ENCODE results near the gene DVL1. TPM values are rescaled to one million over a fixed set of nuclear protein-coding genes. Genes with fewer than 3 reads are reported as not detected.

Gene DVL1
- total and polyA plus RNA-seq, 9 of the 15 experiments (the other 6 are each of a cell fraction or from before 2014, with no cell fraction given), result 0.62 to 135 (median 24.3) TPM

DNA sequence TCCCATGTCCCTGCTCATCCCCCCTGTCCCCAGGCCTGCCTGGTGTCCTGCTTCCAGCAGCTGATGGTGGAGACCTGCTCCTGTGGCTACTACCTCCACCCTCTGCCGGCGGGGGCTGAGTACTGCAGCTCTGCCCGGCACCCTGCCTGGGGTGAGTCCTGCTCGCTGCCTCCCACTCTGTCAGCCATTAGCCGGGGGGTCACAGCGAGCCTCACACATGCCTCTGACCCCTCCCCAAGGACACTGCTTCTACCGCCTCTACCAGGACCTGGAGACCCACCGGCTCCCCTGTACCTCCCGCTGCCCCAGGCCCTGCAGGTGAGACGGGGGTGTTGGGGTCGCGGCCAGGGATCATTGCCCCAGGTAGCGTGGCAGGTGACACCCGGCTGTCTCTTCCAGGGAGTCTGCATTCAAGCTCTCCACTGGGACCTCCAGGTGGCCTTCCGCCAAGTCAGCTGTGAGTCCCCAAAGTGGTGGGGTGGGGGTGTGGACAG, 58.9 kb downstream of the DVL1 start (continued):
- TF ChIP-seq MAZ (CRISPR knock-in tag; conservative IDR thresholded peaks at IDR 0.05 in 1 of 2, IDR thresholded peaks at IDR 0.05 in 1 of 2) (peak in 1 of 2 experiments; percentile 52; a peak in 1 of 4 replicates), ZNF79 (CRISPR knock-in tag; IDR thresholded peaks at IDR 0.05; ENCODE audit: low read depth) (no peak), ZNF143 (CRISPR knock-in tag; IDR thresholded peaks at IDR 0.05) (0 out of 2 replicates have a peak, but pooled peaks have one; percentile 27), STAG1 (CRISPR knock-in tag; IDR thresholded peaks at IDR 0.05; ENCODE audit: borderline replicate concordance) (peak; percentile 65; the same call in 1 of the 2 replicates), NFIC (IDR thresholded peaks at IDR 0.05) (0 out of 2 replicates have a peak, but pooled peaks have one; percentile 6), ZBTB7A (IDR thresholded peaks at IDR 0.05; ENCODE audit: borderline replicate concordance, control insufficient read depth, low read depth, low read length) (peak; percentile 25; the same call in 1 of the 2 replicates), KDM4B (IDR thresholded peaks at IDR 0.05; ENCODE audit: borderline replicate concordance in 2 of 2, low read depth in 1 of 2) (no peak), JUND (IDR thresholded peaks at IDR 0.05; ENCODE audit: borderline replicate concordance, low read depth, low read length) (peak; percentile 29; the same call in 1 of the 2 replicates), JUND (tag; IDR thresholded peaks at IDR 0.05; ENCODE audit: borderline replicate concordance, low read depth, low read length) (no peak), LARP7 (IDR thresholded peaks at IDR 0.05) (no peak), PHF20 (IDR thresholded peaks at IDR 0.05; ENCODE audit: partially characterized antibody) (no peak), RBM34 (IDR thresholded peaks at IDR 0.05; ENCODE audit: borderline replicate concordance, insufficient read depth, low read length) (no peak), TRIM28 (IDR thresholded peaks at IDR 0.05) (no peak), SRF (CRISPR knock-in tag; IDR thresholded peaks at IDR 0.05) (peak in 1 of 2 experiments; percentile 57; a peak in 1 of 4 replicates), GATAD2B (IDR thresholded peaks at IDR 0.05; ENCODE audit: borderline replicate concordance) (no peak), ZNF354B (CRISPR knock-in tag; IDR thresholded peaks at IDR 0.05) (no peak), ARHGAP35 (IDR thresholded peaks at IDR 0.05; ENCODE audit: partially characterized antibody) (peak; percentile 12)
- TF ChIP-seq, protein P1, sequence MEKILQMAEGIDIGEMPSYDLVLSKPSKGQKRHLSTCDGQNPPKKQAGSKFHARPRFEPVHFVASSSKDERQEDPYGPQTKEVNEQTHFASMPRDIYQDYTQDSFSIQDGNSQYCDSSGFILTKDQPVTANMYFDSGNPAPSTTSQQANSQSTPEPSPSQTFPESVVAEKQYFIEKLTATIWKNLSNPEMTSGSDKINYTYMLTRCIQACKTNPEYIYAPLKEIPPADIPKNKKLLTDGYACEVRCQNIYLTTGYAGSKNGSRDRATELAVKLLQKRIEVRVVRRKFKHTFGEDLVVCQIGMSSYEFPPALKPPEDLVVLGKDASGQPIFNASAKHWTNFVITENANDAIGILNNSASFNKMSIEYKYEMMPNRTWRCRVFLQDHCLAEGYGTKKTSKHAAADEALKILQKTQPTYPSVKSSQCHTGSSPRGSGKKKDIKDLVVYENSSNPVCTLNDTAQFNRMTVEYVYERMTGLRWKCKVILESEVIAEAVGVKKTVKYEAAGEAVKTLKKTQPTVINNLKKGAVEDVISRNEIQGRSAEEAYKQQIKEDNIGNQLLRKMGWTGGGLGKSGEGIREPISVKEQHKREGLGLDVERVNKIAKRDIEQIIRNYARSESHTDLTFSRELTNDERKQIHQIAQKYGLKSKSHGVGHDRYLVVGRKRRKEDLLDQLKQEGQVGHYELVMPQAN (IDR thresholded peaks at IDR 0.05; ENCODE audit: borderline replicate concordance), result no peak
- TF ChIP-seq, protein P2, sequence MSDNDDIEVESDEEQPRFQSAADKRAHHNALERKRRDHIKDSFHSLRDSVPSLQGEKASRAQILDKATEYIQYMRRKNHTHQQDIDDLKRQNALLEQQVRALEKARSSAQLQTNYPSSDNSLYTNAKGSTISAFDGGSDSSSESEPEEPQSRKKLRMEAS (CRISPR knock-in tag; IDR thresholded peaks at IDR 0.05), result peak; percentile 47; the same call in 1 of the 2 replicates
- TF ChIP-seq, protein P3, sequence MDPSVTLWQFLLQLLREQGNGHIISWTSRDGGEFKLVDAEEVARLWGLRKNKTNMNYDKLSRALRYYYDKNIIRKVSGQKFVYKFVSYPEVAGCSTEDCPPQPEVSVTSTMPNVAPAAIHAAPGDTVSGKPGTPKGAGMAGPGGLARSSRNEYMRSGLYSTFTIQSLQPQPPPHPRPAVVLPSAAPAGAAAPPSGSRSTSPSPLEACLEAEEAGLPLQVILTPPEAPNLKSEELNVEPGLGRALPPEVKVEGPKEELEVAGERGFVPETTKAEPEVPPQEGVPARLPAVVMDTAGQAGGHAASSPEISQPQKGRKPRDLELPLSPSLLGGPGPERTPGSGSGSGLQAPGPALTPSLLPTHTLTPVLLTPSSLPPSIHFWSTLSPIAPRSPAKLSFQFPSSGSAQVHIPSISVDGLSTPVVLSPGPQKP (CRISPR knock-in tag; IDR thresholded peaks at IDR 0.05), result no peak
- TF ChIP-seq, protein P4, sequence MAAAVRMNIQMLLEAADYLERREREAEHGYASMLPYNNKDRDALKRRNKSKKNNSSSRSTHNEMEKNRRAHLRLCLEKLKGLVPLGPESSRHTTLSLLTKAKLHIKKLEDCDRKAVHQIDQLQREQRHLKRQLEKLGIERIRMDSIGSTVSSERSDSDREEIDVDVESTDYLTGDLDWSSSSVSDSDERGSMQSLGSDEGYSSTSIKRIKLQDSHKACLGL (CRISPR knock-in tag; IDR thresholded peaks at IDR 0.05; ENCODE audit: borderline replicate concordance, poor library complexity, severe bottlenecking), result no peak
- TF ChIP-seq, protein P5, sequence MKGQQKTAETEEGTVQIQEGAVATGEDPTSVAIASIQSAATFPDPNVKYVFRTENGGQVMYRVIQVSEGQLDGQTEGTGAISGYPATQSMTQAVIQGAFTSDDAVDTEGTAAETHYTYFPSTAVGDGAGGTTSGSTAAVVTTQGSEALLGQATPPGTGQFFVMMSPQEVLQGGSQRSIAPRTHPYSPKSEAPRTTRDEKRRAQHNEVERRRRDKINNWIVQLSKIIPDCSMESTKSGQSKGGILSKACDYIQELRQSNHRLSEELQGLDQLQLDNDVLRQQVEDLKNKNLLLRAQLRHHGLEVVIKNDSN (CRISPR knock-in tag; IDR thresholded peaks at IDR 0.05), result peak; percentile 43; the same call in 1 of the 2 replicates
